Right lobe of liver (tissue), 6 donors: ENCODE measurements around the gene IP6K2. TPM values are rescaled to one million over a fixed set of nuclear protein-coding genes. Genes with fewer than 3 reads are reported as not detected.

ENCODE experiments used
- ATAC-seq, 4 donors: fragments of 200-7000 bp; cut with Tn5 transposase; one replicate each; pipeline ENCODE4 v1.9.1; 2020; ENCODE audit warnings: mild to moderate bottlenecking in 4 of 4, moderate library complexity in 4 of 4
- DNase-seq, 3 donors: peaks; one replicate each; pipeline ENCODE4 v3.0.0-alpha.2; 2020
- H3K27ac ChIP-seq, 3 donors: fragments of 200-600 bp; one replicate each; pipeline ENCODE4 v1.8.0; 2022
- H3K27me3 ChIP-seq, 2 donors: fragments of 200-600 bp; one replicate each; pipeline ENCODE4 v1.8.0; 2022
- H3K36me3 ChIP-seq, 4 donors: fragments of 200-600 bp; sonication (generic) in 1 of 4; one replicate each; pipeline versions ENCODE4 v1.5.1 to v1.8.0; 2017 to 2022; ENCODE audit warnings: control low read depth in 1 of 4
- H3K4me1 ChIP-seq, 4 donors: fragments of 200-600 bp; sonication (generic) in 1 of 4; one replicate each; pipeline versions ENCODE4 v1.5.1 to v1.8.0; 2017 to 2022; ENCODE audit warnings: control low read depth in 1 of 4
- H3K4me3 ChIP-seq, 3 donors: fragments of 200-600 bp; one replicate each; pipeline ENCODE4 v1.8.0; 2022
- H3K9me3 ChIP-seq, 4 donors: fragments of 200-600 bp; sonication (generic) in 1 of 4; one replicate each; pipeline versions ENCODE4 v1.5.1 to v1.8.0; 2017 to 2022; ENCODE audit warnings: control low read depth in 1 of 4
- POLR2A ChIP-seq: fragments of 450-650 bp; IDR thresholded peaks from one replicate; pipeline ENCODE4 v1.6.1; 2017; ENCODE audit warnings: antibody characterized with exemption, mild to moderate bottlenecking
- WGBS: methylation state at CpG from one replicate; pipeline ENCODE4 v1.1.6; 2018; ENCODE audit warnings: low coverage, low lambda C conversion rate; ENCODE audit not compliant: insufficient coverage; ENCODE audit errors: missing lambda C conversion rate; 5-methylcytosine and 5-hydroxymethylcytosine counted together
- intact Hi-C, 2 donors: fragments of 100-400 bp; cut with DNase I; formaldehyde crosslinking; loops; one replicate each; pipeline versions ENCODE4 v1.11.2 to v1.14.1; 2022
- total RNA-seq, 6 experiments: library from RNA; depleted of rRNA in 2 of 6; stranded (reverse); fragments of >200 nt in 2 of 6; fragmentation: NEBNext Ultra II Directional in 3 of 6; extraction: Animal tissue kit (Norgen Biotek cat#: 25700) in 3 of 6; gene quantifications; one replicate each; pipeline versions ENCODE4 v1.1.0 to v1.2.4, GENCODE V29; 2016 to 2023
- TF ChIP-seq, protein P1 (sequence below), 4 donors: fragments of 200-600 bp in 3 of 4; fragments of 450-650 bp in 1 of 4; IDR thresholded peaks; one replicate each; pipeline versions ENCODE4 v1.5.1 to v1.8.0; 2016 to 2022; ENCODE audit warnings: antibody characterized with exemption in 4 of 4, mild to moderate bottlenecking in 2 of 4
- donor health status: DM: no; HTN: yes; CAD: no.
- donor health status: DM: no; HTN: no; CAD: no.
- donor health status: DM: no; HTN: no; CAD: no.
- donor health status: DM: no; HTN: yes; CAD: no.
- donor health status: DM: no; HTN: yes; CAD: no.

The IP6K2 gene
- total RNA-seq, 6 experiments from 2014 or later = 25.4 to 31.4 (median 27.4) TPM

GRCh38 chr3:48655063-48655462 is 62.0 kb downstream of the IP6K2 start:
- Histone ChIP-seq H3K27me3 (no peaks in the 10 kb centered on the region), H3K27ac (no peak overlapping the region), H3K4me1 (no peaks in the 10 kb centered on the region), H3K4me3 (no peak overlapping the region), H3K9me3 (no peaks in the 10 kb centered on the region), H3K36me3 (no peaks in the 10 kb centered on the region)
- ATAC-seq (no peak), DNase-seq (no peak)
- WGBS = 90% methylated on average over 2 of the region's 12 CpGs
- intact Hi-C loops = no loop called here
- TF ChIP-seq, protein P1, sequence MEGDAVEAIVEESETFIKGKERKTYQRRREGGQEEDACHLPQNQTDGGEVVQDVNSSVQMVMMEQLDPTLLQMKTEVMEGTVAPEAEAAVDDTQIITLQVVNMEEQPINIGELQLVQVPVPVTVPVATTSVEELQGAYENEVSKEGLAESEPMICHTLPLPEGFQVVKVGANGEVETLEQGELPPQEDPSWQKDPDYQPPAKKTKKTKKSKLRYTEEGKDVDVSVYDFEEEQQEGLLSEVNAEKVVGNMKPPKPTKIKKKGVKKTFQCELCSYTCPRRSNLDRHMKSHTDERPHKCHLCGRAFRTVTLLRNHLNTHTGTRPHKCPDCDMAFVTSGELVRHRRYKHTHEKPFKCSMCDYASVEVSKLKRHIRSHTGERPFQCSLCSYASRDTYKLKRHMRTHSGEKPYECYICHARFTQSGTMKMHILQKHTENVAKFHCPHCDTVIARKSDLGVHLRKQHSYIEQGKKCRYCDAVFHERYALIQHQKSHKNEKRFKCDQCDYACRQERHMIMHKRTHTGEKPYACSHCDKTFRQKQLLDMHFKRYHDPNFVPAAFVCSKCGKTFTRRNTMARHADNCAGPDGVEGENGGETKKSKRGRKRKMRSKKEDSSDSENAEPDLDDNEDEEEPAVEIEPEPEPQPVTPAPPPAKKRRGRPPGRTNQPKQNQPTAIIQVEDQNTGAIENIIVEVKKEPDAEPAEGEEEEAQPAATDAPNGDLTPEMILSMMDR (IDR thresholded peaks at IDR 0.05) = no peak
- TF ChIP-seq POLR2A = no peak

GRCh38 chr3:48652923-48653715 is 63.9 kb downstream of the IP6K2 start:
- WGBS = 100% methylated on average over 4 of the region's 15 CpGs

GRCh38 chr3:48651771-48652170 is 65.2 kb downstream of the IP6K2 start:
- intact Hi-C loops = no loop called here
- ATAC-seq (no peak), DNase-seq (no peak)
- H3K4me3 ChIP-seq = no peak overlapping the region
- no peak overlapping the region for H3K27ac ChIP-seq
- H3K27me3 ChIP-seq = no peaks in the 10 kb centered on the region
- no peaks in the 10 kb centered on the region for H3K36me3 ChIP-seq
- TF ChIP-seq, protein P1 (IDR thresholded peaks at IDR 0.05) = no peak
- TF ChIP-seq POLR2A = no peak
- no peaks in the 10 kb centered on the region for H3K9me3 ChIP-seq
- 100% methylated on average over 1 of the region's 11 CpGs for WGBS
- H3K4me1 ChIP-seq = no peaks in the 10 kb centered on the region

More at GRCh38 chr3:48652923-48653715, 63.9 kb downstream of the IP6K2 start:
- no peaks in the 10 kb centered on the region for H3K36me3 ChIP-seq
- no peak overlapping the region for H3K27ac ChIP-seq
- DNase-seq (no peak), ATAC-seq (no peak)
- H3K27me3 ChIP-seq = no peaks in the 10 kb centered on the region
- no peaks in the 10 kb centered on the region for H3K9me3 ChIP-seq
- TF ChIP-seq POLR2A = no peak
- TF ChIP-seq, protein P1 (IDR thresholded peaks at IDR 0.05) = no peak
- intact Hi-C loops = no loop called here
- no peak overlapping the region for H3K4me3 ChIP-seq
- H3K4me1 ChIP-seq = no peaks in the 10 kb centered on the region

- DNase-seq = no peak
- Histone ChIP-seq H3K4me3 (no peak overlapping the region), H3K36me3 (no peaks in the 10 kb centered on the region), H3K9me3 (no peaks in the 10 kb centered on the region), H3K4me1 (no peaks in the 10 kb centered on the region), H3K27ac (no peak overlapping the region), H3K27me3 (no peaks in the 10 kb centered on the region)
- ATAC-seq = no peak
- WGBS = 100% methylated on average over 1 of the region's 12 CpGs
- TF ChIP-seq, protein P1 (IDR thresholded peaks at IDR 0.05) = no peak
- intact Hi-C loops = no loop called here
Observed at GRCh38 chr3:48650723-48651122, 66.3 kb downstream of the IP6K2 start.
